Measurements from ENCODE around the gene NOX4. TPM values are rescaled to one million over a fixed set of nuclear protein-coding genes. Genes with fewer than 3 reads are reported as not detected.

Gene NOX4
- total RNA-seq, 1 experiment from 2014 or later = not detected

DNA sequence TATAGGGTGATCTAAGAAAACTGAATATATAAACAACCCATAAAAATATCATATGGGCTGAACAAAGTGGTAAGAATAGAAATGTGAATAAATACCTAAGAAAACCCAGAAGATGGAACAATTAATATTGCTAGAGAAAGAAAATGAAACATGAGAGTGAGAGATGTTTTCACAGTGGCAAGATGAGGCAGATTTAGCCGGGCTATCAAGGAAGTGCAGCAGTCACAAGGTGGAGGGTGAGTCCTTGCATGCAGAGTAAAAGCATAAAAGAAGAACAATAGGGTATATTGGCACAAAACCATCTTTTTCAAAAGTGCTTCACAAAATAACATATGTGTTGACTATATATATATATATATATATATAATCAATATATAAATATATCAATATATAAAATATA, 49.6 kb downstream of the NOX4 start:
- Histone ChIP-seq H4K20me1 (ENCODE audit: insufficient read depth) (no peaks in the 10 kb centered on the region), H3K9me2 (ENCODE audit: insufficient read depth) (no peaks in the 10 kb centered on the region), H3K27me3 (ENCODE audit: insufficient read depth, low read depth) (no peaks in the 10 kb centered on the region), H3K9me3 (ENCODE audit: insufficient read depth, low read depth) (no peaks in the 10 kb centered on the region), H3K27ac (no peak overlapping the region), H2AFZ (no peak overlapping the region), H3K4me3 (no peak overlapping the region), H3K4me1 (replicated peaks; ENCODE audit: insufficient read depth) (no peaks in the 10 kb centered on the region), H3K4me2 (no peak overlapping the region), H3K36me3 (ENCODE audit: low read depth) (no peaks in the 10 kb centered on the region), H3K79me2 (ENCODE audit: low read depth) (no peaks in the 10 kb centered on the region), H3F3A (ENCODE audit: insufficient read depth, low read depth) (no peaks in the 10 kb centered on the region)
- no peak for DNase-seq
- no peak for TF ChIP-seq EZH2 (IDR thresholded peaks at IDR 0.05; ENCODE audit: low read depth)
- TF ChIP-seq, protein P1, sequence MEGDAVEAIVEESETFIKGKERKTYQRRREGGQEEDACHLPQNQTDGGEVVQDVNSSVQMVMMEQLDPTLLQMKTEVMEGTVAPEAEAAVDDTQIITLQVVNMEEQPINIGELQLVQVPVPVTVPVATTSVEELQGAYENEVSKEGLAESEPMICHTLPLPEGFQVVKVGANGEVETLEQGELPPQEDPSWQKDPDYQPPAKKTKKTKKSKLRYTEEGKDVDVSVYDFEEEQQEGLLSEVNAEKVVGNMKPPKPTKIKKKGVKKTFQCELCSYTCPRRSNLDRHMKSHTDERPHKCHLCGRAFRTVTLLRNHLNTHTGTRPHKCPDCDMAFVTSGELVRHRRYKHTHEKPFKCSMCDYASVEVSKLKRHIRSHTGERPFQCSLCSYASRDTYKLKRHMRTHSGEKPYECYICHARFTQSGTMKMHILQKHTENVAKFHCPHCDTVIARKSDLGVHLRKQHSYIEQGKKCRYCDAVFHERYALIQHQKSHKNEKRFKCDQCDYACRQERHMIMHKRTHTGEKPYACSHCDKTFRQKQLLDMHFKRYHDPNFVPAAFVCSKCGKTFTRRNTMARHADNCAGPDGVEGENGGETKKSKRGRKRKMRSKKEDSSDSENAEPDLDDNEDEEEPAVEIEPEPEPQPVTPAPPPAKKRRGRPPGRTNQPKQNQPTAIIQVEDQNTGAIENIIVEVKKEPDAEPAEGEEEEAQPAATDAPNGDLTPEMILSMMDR (conservative IDR thresholded peaks at IDR 0.05) = no peak
- POLR2A ChIA-PET (ENCODE audit: unreplicated experiment) = no interaction called here
- BruUV-seq (replicated peaks) = no TSS peak
- CTCF ChIA-PET = no interaction called here
- intact Hi-C loops (cut with micrococcal nuclease; ENCODE audit: unreplicated experiment) = no loop called here

DNA sequence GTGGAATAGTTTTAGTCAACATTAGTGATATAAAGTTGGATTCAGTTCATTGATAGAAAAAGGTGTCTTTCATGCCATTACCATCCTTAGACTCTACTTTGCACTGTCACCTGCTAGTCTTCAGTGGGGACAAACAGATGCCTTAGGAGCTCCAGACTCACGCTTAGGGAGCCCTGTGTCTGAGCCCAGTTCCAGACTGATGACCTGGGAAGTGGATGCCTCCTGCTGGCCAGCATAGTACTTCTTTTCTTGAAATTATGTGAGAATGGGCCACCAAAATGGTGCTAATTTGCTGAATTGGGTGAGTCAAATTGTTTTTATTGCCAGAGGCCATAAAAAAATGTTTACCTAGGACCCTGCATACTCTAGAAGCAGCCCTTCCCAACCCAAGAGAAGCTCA, 53.9 kb downstream of the NOX4 start:
- Histone ChIP-seq H3K27me3 (ENCODE audit: insufficient read depth, low read depth) (no peaks in the 10 kb centered on the region), H2AFZ (no peak overlapping the region), H3K36me3 (ENCODE audit: low read depth) (no peaks in the 10 kb centered on the region), H3K79me2 (ENCODE audit: low read depth) (no peaks in the 10 kb centered on the region), H3F3A (ENCODE audit: insufficient read depth, low read depth) (no peaks in the 10 kb centered on the region), H3K9me3 (ENCODE audit: insufficient read depth, low read depth) (no peaks in the 10 kb centered on the region), H3K9me2 (ENCODE audit: insufficient read depth) (0 out of 2 replicates have a peak, but pooled peaks cover 4% of the 10 kb centered on the region), H3K4me3 (no peak overlapping the region), H4K20me1 (ENCODE audit: insufficient read depth) (no peaks in the 10 kb centered on the region), H3K4me1 (replicated peaks; ENCODE audit: insufficient read depth) (no peaks in the 10 kb centered on the region), H3K4me2 (no peak overlapping the region), H3K27ac (no peak overlapping the region)
- ChIA-PET CTCF (no interaction called here), POLR2A (ENCODE audit: unreplicated experiment) (no interaction called here)
- intact Hi-C loops (cut with micrococcal nuclease; ENCODE audit: unreplicated experiment) = no loop called here
- no peak for DNase-seq
- BruUV-seq (replicated peaks) = no TSS peak
- TF ChIP-seq EZH2 (IDR thresholded peaks at IDR 0.05; ENCODE audit: low read depth) = no peak
- TF ChIP-seq, protein P1 (conservative IDR thresholded peaks at IDR 0.05) = no peak

GRCh38 chr11:89436071-89436470, 55.1 kb downstream of the NOX4 start:
- no TSS peak for BruUV-seq (replicated peaks)
- Histone ChIP-seq H4K20me1 (ENCODE audit: insufficient read depth) (no peaks in the 10 kb centered on the region), H3K9me2 (ENCODE audit: insufficient read depth) (0 out of 2 replicates have a peak, but pooled peaks cover 4% of the 10 kb centered on the region), H3K79me2 (ENCODE audit: low read depth) (no peaks in the 10 kb centered on the region), H3K27me3 (ENCODE audit: insufficient read depth, low read depth) (no peaks in the 10 kb centered on the region), H3K4me1 (replicated peaks; ENCODE audit: insufficient read depth) (no peaks in the 10 kb centered on the region), H3K9me3 (ENCODE audit: insufficient read depth, low read depth) (no peaks in the 10 kb centered on the region), H3K4me3 (no peak overlapping the region), H3K36me3 (ENCODE audit: low read depth) (no peaks in the 10 kb centered on the region), H3K27ac (no peak overlapping the region), H3K4me2 (no peak overlapping the region), H3F3A (ENCODE audit: insufficient read depth, low read depth) (no peaks in the 10 kb centered on the region), H2AFZ (no peak overlapping the region)
- intact Hi-C loops (cut with micrococcal nuclease; ENCODE audit: unreplicated experiment) = no loop called here
- TF ChIP-seq EZH2 (IDR thresholded peaks at IDR 0.05; ENCODE audit: low read depth) = no peak
- TF ChIP-seq, protein P1 (conservative IDR thresholded peaks at IDR 0.05) = no peak
- ChIA-PET CTCF (no interaction called here), POLR2A (ENCODE audit: unreplicated experiment) (no interaction called here)
- DNase-seq = no peak

Data from PC-9 (cell line).